HL-60 (cell line): Measurements from ENCODE around the gene HSD17B12.
A peak's percentile ranks its signal among the peaks of the same experiment; 100 is the strongest.

Experiments used
- POLR2AphosphoS5 ChIP-seq: IDR thresholded peaks from 2 replicates; pipeline ENCODE4 v1.6.1; 2012; ENCODE audit warnings: low read depth
- TF ChIP-seq, protein P1 (sequence below): IDR thresholded peaks from one replicate; pipeline ENCODE4 v1.5.1; 2011; ENCODE audit warnings: low read length, control low read depth, inconsistent platforms; ENCODE audit not compliant: insufficient read depth

GRCh38 chr11:43788421-43788820 is 107.9 kb downstream of the HSD17B12 start:
- TF ChIP-seq, protein P1, sequence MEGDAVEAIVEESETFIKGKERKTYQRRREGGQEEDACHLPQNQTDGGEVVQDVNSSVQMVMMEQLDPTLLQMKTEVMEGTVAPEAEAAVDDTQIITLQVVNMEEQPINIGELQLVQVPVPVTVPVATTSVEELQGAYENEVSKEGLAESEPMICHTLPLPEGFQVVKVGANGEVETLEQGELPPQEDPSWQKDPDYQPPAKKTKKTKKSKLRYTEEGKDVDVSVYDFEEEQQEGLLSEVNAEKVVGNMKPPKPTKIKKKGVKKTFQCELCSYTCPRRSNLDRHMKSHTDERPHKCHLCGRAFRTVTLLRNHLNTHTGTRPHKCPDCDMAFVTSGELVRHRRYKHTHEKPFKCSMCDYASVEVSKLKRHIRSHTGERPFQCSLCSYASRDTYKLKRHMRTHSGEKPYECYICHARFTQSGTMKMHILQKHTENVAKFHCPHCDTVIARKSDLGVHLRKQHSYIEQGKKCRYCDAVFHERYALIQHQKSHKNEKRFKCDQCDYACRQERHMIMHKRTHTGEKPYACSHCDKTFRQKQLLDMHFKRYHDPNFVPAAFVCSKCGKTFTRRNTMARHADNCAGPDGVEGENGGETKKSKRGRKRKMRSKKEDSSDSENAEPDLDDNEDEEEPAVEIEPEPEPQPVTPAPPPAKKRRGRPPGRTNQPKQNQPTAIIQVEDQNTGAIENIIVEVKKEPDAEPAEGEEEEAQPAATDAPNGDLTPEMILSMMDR: no peak
- peak; percentile 68 for TF ChIP-seq POLR2AphosphoS5
